Measurements from ENCODE around the gene ZNF324B. TPM values are rescaled to one million over a fixed set of nuclear protein-coding genes. Genes with fewer than 3 reads are reported as not detected.

ZNF324B gene
- total RNA-seq, 1 donor = 10.5 TPM

DNA sequence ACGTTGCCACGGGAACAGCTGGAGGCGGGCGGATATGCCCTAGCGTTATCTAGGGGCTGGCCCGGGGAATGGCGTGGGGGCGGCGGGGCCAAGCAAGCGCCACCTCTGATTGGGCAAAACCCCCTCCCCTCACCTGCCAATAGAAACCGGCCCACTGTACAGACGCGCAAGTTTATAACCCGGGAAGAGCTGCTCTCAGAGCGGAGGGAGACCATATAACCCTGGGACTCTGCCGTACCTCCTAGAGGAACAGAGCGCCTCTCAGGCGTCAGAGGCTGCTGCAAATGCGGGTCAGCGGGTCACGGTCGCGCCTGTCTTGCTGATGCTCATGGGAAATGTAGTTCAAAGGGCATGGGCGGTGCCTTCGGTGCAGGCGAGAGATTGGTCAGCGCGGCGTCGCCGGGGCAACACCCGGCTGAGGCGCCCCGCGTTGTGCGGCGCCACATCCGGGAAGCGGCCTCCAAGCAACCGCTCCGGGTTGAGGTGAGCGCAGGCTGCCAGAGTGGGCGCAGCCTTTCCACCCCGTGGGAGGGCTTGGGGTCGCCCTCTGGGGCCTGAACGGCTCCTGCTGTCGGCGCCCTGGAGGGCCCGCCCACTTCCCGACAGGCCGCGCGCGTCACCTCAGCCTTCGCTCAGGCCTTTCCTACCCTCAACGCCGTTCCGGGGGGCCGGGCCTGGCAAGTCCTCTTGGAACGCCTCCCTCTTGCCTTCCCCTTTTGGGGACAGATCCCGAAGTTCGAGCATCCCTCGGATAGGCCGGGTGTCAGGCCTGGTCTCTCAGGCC, 24.5 kb downstream of the ZNF324B start, which contains the start of gene ZNF446:
Gene ZNF446, plus strand, starts transcription at position 639 of the 784 bp plus-strand sequence. CDS start 867 bp downstream, outside the sequence.
- Histone ChIP-seq H3K36me3 (ENCODE audit: insufficient read depth, low read length) (peaks cover 15% of the 10 kb centered on the region), H3K4me2 (ENCODE audit: insufficient read depth, low read length) (peak within 1 kb of the TSS; percentile 95), H4K20me1 (ENCODE audit: insufficient read depth, low read length) (peaks cover 4% of the 10 kb centered on the region), H3K4me1 (ENCODE audit: insufficient read depth, low read length) (peaks cover 18% of the 10 kb centered on the region), H3K9me3 (ENCODE audit: low read depth, low read length) (no peaks in the 10 kb centered on the region), H3K27ac (ENCODE audit: low read depth, low read length) (peak within 1 kb of the TSS; percentile 96), H3K4me3 (ENCODE audit: insufficient read depth, low read length) (peak within 1 kb of the TSS; percentile 80), H3K27me3 (ENCODE audit: insufficient read depth, low read length) (no peaks in the 10 kb centered on the region), H3K79me2 (ENCODE audit: insufficient read depth, low read length) (no peaks in the 10 kb centered on the region), H2AFZ (ENCODE audit: low read length) (peak within 1 kb of the TSS; percentile 85)
- peak; percentile 99 for DNase-seq (ENCODE audit: insufficient read length, low spot score, missing footprints)
- TF ChIP-seq, protein P1, sequence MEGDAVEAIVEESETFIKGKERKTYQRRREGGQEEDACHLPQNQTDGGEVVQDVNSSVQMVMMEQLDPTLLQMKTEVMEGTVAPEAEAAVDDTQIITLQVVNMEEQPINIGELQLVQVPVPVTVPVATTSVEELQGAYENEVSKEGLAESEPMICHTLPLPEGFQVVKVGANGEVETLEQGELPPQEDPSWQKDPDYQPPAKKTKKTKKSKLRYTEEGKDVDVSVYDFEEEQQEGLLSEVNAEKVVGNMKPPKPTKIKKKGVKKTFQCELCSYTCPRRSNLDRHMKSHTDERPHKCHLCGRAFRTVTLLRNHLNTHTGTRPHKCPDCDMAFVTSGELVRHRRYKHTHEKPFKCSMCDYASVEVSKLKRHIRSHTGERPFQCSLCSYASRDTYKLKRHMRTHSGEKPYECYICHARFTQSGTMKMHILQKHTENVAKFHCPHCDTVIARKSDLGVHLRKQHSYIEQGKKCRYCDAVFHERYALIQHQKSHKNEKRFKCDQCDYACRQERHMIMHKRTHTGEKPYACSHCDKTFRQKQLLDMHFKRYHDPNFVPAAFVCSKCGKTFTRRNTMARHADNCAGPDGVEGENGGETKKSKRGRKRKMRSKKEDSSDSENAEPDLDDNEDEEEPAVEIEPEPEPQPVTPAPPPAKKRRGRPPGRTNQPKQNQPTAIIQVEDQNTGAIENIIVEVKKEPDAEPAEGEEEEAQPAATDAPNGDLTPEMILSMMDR (IDR thresholded peaks at IDR 0.05; ENCODE audit: extremely low read depth, low read depth, low read length) = no peak

DNA sequence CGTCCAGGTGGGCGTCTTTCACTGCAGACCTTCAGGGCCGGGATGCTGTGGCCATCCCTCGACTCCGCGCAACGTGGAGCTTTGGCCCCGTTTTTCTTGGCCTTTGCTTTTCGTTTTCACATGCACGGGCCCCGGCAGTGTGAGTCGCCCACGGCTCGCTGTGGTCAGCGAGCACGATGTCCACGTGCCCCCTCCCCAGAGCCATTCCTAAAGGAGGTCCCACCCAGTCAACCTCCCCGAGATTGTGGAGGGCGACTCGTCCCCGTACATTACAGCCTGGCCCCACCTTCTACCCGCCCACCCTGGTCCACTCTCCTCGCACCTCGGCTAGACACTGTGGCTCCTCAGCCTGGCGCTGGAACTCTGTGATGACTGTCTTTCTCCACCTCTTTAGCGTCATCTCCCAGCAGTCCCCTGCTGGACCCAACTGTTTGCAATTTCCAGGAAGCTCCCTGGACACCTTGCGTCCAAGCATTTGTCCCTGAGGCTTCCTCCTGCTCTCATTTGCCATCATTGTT, 25.1 kb downstream of the ZNF324B start:
- H3K79me2 ChIP-seq (ENCODE audit: insufficient read depth, low read length) = no peaks in the 10 kb centered on the region
- H3K4me1 ChIP-seq (ENCODE audit: insufficient read depth, low read length) = peaks cover 18% of the 10 kb centered on the region
- H4K20me1 ChIP-seq (ENCODE audit: insufficient read depth, low read length) = peaks cover 4% of the 10 kb centered on the region
- H3K36me3 ChIP-seq (ENCODE audit: insufficient read depth, low read length) = peaks cover 15% of the 10 kb centered on the region
- no peak for DNase-seq (ENCODE audit: insufficient read length, low spot score, missing footprints)
- peak overlapping the region; percentile 85 for H2AFZ ChIP-seq (ENCODE audit: low read length)
- no peaks in the 10 kb centered on the region for H3K27me3 ChIP-seq (ENCODE audit: insufficient read depth, low read length)
- H3K4me2 ChIP-seq (ENCODE audit: insufficient read depth, low read length) = peak overlapping the region; percentile 95
- H3K4me3 ChIP-seq (ENCODE audit: insufficient read depth, low read length) = peak overlapping the region; percentile 80
- peak overlapping the region; percentile 96 for H3K27ac ChIP-seq (ENCODE audit: low read depth, low read length)
- TF ChIP-seq, protein P1 (IDR thresholded peaks at IDR 0.05; ENCODE audit: extremely low read depth, low read depth, low read length) = no peak
- no peaks in the 10 kb centered on the region for H3K9me3 ChIP-seq (ENCODE audit: low read depth, low read length)

DNA sequence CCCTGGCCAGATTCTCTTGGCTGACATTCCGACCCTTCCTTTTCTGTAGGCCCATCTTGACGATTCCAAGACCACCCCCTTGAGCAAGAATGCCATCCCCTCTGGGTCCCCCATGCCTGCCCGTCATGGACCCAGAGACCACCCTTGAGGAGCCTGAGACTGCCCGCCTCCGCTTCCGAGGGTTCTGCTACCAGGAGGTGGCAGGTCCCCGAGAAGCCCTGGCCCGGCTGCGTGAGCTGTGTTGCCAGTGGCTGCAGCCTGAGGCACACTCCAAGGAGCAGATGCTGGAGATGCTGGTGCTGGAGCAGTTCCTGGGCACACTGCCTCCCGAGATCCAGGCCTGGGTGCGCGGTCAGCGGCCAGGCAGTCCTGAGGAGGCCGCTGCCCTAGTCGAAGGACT, 25.7 kb downstream of the ZNF324B start:
- peak overlapping the region; percentile 96 for H3K27ac ChIP-seq (ENCODE audit: low read depth, low read length)
- H3K79me2 ChIP-seq (ENCODE audit: insufficient read depth, low read length) = no peaks in the 10 kb centered on the region
- no peaks in the 10 kb centered on the region for H3K9me3 ChIP-seq (ENCODE audit: low read depth, low read length)
- peaks cover 2% of the 10 kb centered on the region for H4K20me1 ChIP-seq (ENCODE audit: insufficient read depth, low read length)
- peak overlapping the region; percentile 85 for H2AFZ ChIP-seq (ENCODE audit: low read length)
- peak overlapping the region; percentile 80 for H3K4me3 ChIP-seq (ENCODE audit: insufficient read depth, low read length)
- H3K4me2 ChIP-seq (ENCODE audit: insufficient read depth, low read length) = peak overlapping the region; percentile 95
- H3K4me1 ChIP-seq (ENCODE audit: insufficient read depth, low read length) = peaks cover 18% of the 10 kb centered on the region
- no peaks in the 10 kb centered on the region for H3K27me3 ChIP-seq (ENCODE audit: insufficient read depth, low read length)
- no peak for DNase-seq (ENCODE audit: insufficient read length, low spot score, missing footprints)
- TF ChIP-seq, protein P1 (IDR thresholded peaks at IDR 0.05; ENCODE audit: extremely low read depth, low read depth, low read length) = no peak
- peaks cover 10% of the 10 kb centered on the region for H3K36me3 ChIP-seq (ENCODE audit: insufficient read depth, low read length)

DNA sequence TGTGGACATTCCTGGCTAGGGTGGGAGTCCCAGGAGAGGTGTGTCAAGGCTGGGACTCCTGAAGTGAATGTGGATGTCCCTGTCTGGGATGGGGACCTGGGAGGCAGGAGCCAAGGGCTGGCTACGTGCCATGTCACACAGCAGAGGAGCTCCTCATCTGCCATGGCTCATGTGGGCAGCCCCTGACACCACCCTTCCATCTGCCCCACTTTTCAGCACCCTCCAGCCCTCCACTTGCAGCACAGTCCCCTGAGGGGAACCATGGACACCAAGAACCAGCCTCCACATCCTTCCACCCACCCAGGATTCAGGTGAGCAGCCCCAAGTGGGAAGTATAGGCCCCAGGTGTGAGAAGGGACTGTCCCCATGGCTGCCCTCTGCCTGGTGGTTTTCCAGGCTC, 26.4 kb downstream of the ZNF324B start:
- H3K4me2 ChIP-seq (ENCODE audit: insufficient read depth, low read length) = no peak overlapping the region
- no peak overlapping the region for H2AFZ ChIP-seq (ENCODE audit: low read length)
- H3K27ac ChIP-seq (ENCODE audit: low read depth, low read length) = no peak overlapping the region
- H3K4me1 ChIP-seq (ENCODE audit: insufficient read depth, low read length) = peaks cover 18% of the 10 kb centered on the region
- DNase-seq (ENCODE audit: insufficient read length, low spot score, missing footprints) = no peak
- no peaks in the 10 kb centered on the region for H3K9me3 ChIP-seq (ENCODE audit: low read depth, low read length)
- TF ChIP-seq, protein P1 (IDR thresholded peaks at IDR 0.05; ENCODE audit: extremely low read depth, low read depth, low read length) = no peak
- H4K20me1 ChIP-seq (ENCODE audit: insufficient read depth, low read length) = no peaks in the 10 kb centered on the region
- H3K79me2 ChIP-seq (ENCODE audit: insufficient read depth, low read length) = no peaks in the 10 kb centered on the region
- H3K27me3 ChIP-seq (ENCODE audit: insufficient read depth, low read length) = no peaks in the 10 kb centered on the region
- peaks cover 2% of the 10 kb centered on the region for H3K36me3 ChIP-seq (ENCODE audit: insufficient read depth, low read length)
- no peak overlapping the region for H3K4me3 ChIP-seq (ENCODE audit: insufficient read depth, low read length)

Measured in osteoblast (primary cell).